H9 (cell line): ENCODE results near the gene SCAF8. TPM values are rescaled to one million over a fixed set of nuclear protein-coding genes. Genes with fewer than 3 reads are reported as not detected.

Experiments
- DNase-seq: peaks from one replicate; pipeline ENCODE4 v3.0.0-alpha.2; 2017
- H2AFZ ChIP-seq: one replicate; pipeline ENCODE4 v1.6.1; 2013; ENCODE audit warnings: mild to moderate bottlenecking, low read length, control low read depth, moderate library complexity
- H2AK5ac ChIP-seq: 2 replicates; pipeline ENCODE4 v1.6.1; 2013; ENCODE audit warnings: low read length, control low read depth, mixed read lengths; ENCODE audit not compliant: insufficient read length
- H2BK120ac ChIP-seq: one replicate; pipeline ENCODE4 v1.6.1; 2013; ENCODE audit warnings: low read depth, mild to moderate bottlenecking, low read length, control low read depth, inconsistent platforms; ENCODE audit not compliant: poor library complexity, severe bottlenecking
- H2BK12ac ChIP-seq: 2 replicates; pipeline ENCODE4 v1.6.1; 2013; ENCODE audit warnings: low read length, control low read depth, mixed read lengths, low read depth; ENCODE audit not compliant: insufficient read length
- H2BK15ac ChIP-seq: 2 replicates; pipeline ENCODE4 v1.6.1; 2013; ENCODE audit warnings: low read depth, low read length, control low read depth
- H2BK20ac ChIP-seq: one replicate; pipeline ENCODE4 v1.6.1; 2013; ENCODE audit warnings: low read depth, mild to moderate bottlenecking, low read length, control low read depth, inconsistent platforms; ENCODE audit not compliant: poor library complexity, severe bottlenecking
- H2BK5ac ChIP-seq: 2 replicates; pipeline ENCODE4 v1.6.1; 2013; ENCODE audit warnings: low read length, control low read depth, mixed read lengths; ENCODE audit not compliant: insufficient read length
- H3K14ac ChIP-seq: 2 replicates; pipeline ENCODE4 v1.6.1; 2013; ENCODE audit warnings: low read length, control low read depth; ENCODE audit not compliant: insufficient read depth
- H3K18ac ChIP-seq: 2 replicates; pipeline ENCODE4 v1.6.1; 2013; ENCODE audit warnings: low read depth, mild to moderate bottlenecking, mixed read lengths, low read length, control low read depth; ENCODE audit not compliant: insufficient read length
- H3K23ac ChIP-seq: 2 replicates; pipeline ENCODE4 v1.6.1; 2013; ENCODE audit warnings: low read length, control low read depth, mixed read lengths, low read depth; ENCODE audit not compliant: insufficient read length
- H3K23me2 ChIP-seq: 2 replicates; pipeline ENCODE4 v1.6.1; 2013; ENCODE audit warnings: low read depth, mild to moderate bottlenecking, mixed read lengths, low read length, control low read depth; ENCODE audit not compliant: insufficient read length, poor library complexity, severe bottlenecking
- H3K27ac ChIP-seq: 2 replicates; pipeline ENCODE4 v1.5.1; 2013; ENCODE audit warnings: low read length, control low read depth, mixed read lengths, low read depth; ENCODE audit not compliant: insufficient read length
- H3K27me3 ChIP-seq: 2 replicates; pipeline ENCODE4 v1.6.1; 2013; ENCODE audit warnings: low read length, control low read depth, inconsistent platforms; ENCODE audit not compliant: insufficient read depth
- H3K4ac ChIP-seq: 2 replicates; pipeline ENCODE4 v1.6.1; 2013; ENCODE audit warnings: low read depth, mild to moderate bottlenecking, control low read depth, inconsistent platforms, low read length, moderate library complexity
- H3K4me1 ChIP-seq: 2 replicates; pipeline ENCODE4 v1.6.1; 2013; ENCODE audit warnings: low read length, control low read depth, inconsistent platforms; ENCODE audit not compliant: insufficient read depth
- H3K4me2 ChIP-seq: 2 replicates; pipeline ENCODE4 v1.6.1; 2013; ENCODE audit warnings: low read length, control low read depth, mixed read lengths; ENCODE audit not compliant: insufficient read length, insufficient read depth
- H3K56ac ChIP-seq: 2 replicates; pipeline ENCODE4 v1.6.1; 2013; ENCODE audit warnings: low read depth, mild to moderate bottlenecking, mixed read lengths, low read length, control low read depth; ENCODE audit not compliant: insufficient read length
- H3K79me1 ChIP-seq: 2 replicates; pipeline ENCODE4 v1.6.1; 2013; ENCODE audit warnings: low read depth, mild to moderate bottlenecking, moderate library complexity, low read length, control low read depth, inconsistent platforms; ENCODE audit not compliant: insufficient read depth, poor library complexity, severe bottlenecking
- H3K79me2 ChIP-seq: 2 replicates; pipeline ENCODE4 v1.6.1; 2013; ENCODE audit warnings: low read length, control low read depth, inconsistent platforms; ENCODE audit not compliant: insufficient read depth
- H3K9ac ChIP-seq: 2 replicates; pipeline ENCODE4 v1.6.1; 2013; ENCODE audit warnings: low read length, control low read depth, mixed read lengths; ENCODE audit not compliant: insufficient read length; ENCODE audit errors: extremely low read depth
- H3K9me3 ChIP-seq: one replicate; pipeline ENCODE4 v1.6.1; 2013; ENCODE audit warnings: low read depth, low read length, inconsistent platforms; ENCODE audit not compliant: control insufficient read depth
- H3T11ph ChIP-seq: one replicate; pipeline ENCODE4 v1.6.1; 2013; ENCODE audit warnings: mild to moderate bottlenecking, low read length, control low read depth, inconsistent platforms
- H4K20me1 ChIP-seq: one replicate; pipeline ENCODE4 v1.6.1; 2013; ENCODE audit not compliant: control insufficient read depth, insufficient read length, insufficient read depth
- H4K5ac ChIP-seq: 2 replicates; pipeline ENCODE4 v1.6.1; 2013; ENCODE audit warnings: low read depth, mild to moderate bottlenecking, mixed read lengths, low read length, control low read depth; ENCODE audit not compliant: insufficient read length
- H4K8ac ChIP-seq: replicated peaks from 2 replicates; pipeline ENCODE4 v1.6.1; 2013; ENCODE audit warnings: low read length, control low read depth, mixed read lengths, low read depth; ENCODE audit not compliant: insufficient read length
- H4K91ac ChIP-seq: 2 replicates; pipeline ENCODE4 v1.6.1; 2013; ENCODE audit warnings: low read depth, mild to moderate bottlenecking, moderate library complexity, mixed read lengths, low read length, control low read depth; ENCODE audit not compliant: insufficient read length
- H3K27ac Mint-ChIP-seq, 3 experiments: 2 replicates in 2 of 3; 3 replicates in 1 of 3; pipeline ENCODE4 v1.8.0; 2020 to 2021; ENCODE audit warnings: mixed read lengths in 3 of 3, mild to moderate bottlenecking in 1 of 3, moderate library complexity in 1 of 3
- H3K27me3 Mint-ChIP-seq: 2 replicates; pipeline ENCODE4 v1.8.0; 2021; ENCODE audit warnings: low read depth, mild to moderate bottlenecking, moderate library complexity, mixed read lengths
- H3K36me3 Mint-ChIP-seq, 3 experiments: 2 replicates in 2 of 3; 3 replicates in 1 of 3; pipeline ENCODE4 v1.8.0; 2020 to 2021; ENCODE audit warnings: low read depth in 3 of 3, mixed read lengths in 3 of 3; ENCODE audit not compliant: insufficient read depth in 1 of 3
- H3K4me1 Mint-ChIP-seq, 2 experiments: 2 replicates each; pipeline ENCODE4 v1.8.0; 2020; ENCODE audit warnings: mixed read lengths in 2 of 2
- H3K4me3 Mint-ChIP-seq, 2 experiments: 2 replicates in 1 of 2; 3 replicates in 1 of 2; pipeline ENCODE4 v1.8.0; 2020 to 2021; ENCODE audit warnings: mild to moderate bottlenecking in 2 of 2, mixed read lengths in 2 of 2, moderate library complexity in 1 of 2
- H3K9me3 Mint-ChIP-seq, 2 experiments: 2 replicates in 1 of 2; 3 replicates in 1 of 2; pipeline ENCODE4 v1.8.0; 2020; ENCODE audit warnings: mild to moderate bottlenecking in 2 of 2, mixed read lengths in 2 of 2, moderate library complexity in 1 of 2
- WGBS: extraction: QIAGEN DNeasy Blood & Tissue Kit; methylation state at CpG from one replicate; pipeline ENCODE4 v1.1.7; 2013; ENCODE audit warnings: missing lambda C conversion rate, low lambda C conversion rate, mixed read lengths; ENCODE audit not compliant: insufficient read length; ENCODE audit errors: extremely low coverage; 5-methylcytosine and 5-hydroxymethylcytosine counted together
- total RNA-seq: library from RNA; stranded (reverse); gene quantifications from 2 replicates; pipeline ENCODE4 v1.2.1, GENCODE V29; 2021
- TF ChIP-seq, protein P1 (sequence below): fragments of 200-600 bp; sonication (generic); conservative IDR thresholded peaks from 3 replicates; pipeline ENCODE4 v1.8.0; 2021; ENCODE audit warnings: antibody characterized with exemption, mild to moderate bottlenecking

Gene SCAF8
- total RNA-seq, 1 experiment from 2014 or later, result 78.5 TPM

DNA sequence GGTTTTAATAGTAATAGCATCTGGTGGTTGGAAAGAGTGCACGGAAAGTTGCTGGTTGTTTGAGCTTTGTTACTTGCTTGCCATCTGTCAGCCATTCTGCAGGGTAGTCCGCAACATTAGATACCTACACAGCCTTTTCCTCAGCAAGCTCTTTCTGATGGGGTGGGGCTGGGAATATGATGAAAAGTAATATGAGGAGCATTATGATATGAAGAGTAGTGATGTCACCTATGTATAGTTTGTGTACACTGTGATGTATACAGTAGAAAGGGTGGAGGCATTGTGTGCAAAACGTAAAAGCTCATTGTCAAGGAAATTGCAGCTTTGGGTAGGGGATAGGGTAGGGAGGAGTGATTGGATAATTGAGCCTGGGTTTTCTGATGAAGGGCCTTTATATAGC, 16.1 kb downstream of the SCAF8 start:
- TF ChIP-seq, protein P1, sequence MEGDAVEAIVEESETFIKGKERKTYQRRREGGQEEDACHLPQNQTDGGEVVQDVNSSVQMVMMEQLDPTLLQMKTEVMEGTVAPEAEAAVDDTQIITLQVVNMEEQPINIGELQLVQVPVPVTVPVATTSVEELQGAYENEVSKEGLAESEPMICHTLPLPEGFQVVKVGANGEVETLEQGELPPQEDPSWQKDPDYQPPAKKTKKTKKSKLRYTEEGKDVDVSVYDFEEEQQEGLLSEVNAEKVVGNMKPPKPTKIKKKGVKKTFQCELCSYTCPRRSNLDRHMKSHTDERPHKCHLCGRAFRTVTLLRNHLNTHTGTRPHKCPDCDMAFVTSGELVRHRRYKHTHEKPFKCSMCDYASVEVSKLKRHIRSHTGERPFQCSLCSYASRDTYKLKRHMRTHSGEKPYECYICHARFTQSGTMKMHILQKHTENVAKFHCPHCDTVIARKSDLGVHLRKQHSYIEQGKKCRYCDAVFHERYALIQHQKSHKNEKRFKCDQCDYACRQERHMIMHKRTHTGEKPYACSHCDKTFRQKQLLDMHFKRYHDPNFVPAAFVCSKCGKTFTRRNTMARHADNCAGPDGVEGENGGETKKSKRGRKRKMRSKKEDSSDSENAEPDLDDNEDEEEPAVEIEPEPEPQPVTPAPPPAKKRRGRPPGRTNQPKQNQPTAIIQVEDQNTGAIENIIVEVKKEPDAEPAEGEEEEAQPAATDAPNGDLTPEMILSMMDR, result no peak
- H4K20me1 ChIP-seq, result no peaks in the 10 kb centered on the region

More for the DNA sequence above, 16.1 kb downstream of the SCAF8 start:
- H2BK120ac ChIP-seq, result no peak overlapping the region
- H4K8ac ChIP-seq, result no peak overlapping the region
- H2BK12ac ChIP-seq, result no peak overlapping the region
- no peak overlapping the region for H3K27ac ChIP-seq
- Mint-ChIP-seq H3K36me3 (no peaks in the 10 kb centered on the region; a peak in 2 of 7 replicates), H3K9me3 (no peaks in the 10 kb centered on the region), H3K27me3 (no peaks in the 10 kb centered on the region), H3K27ac (no peak overlapping the region), H3K4me3 (no peak overlapping the region), H3K4me1 (peaks cover 13 to 25% of the 10 kb centered on the region in 2 experiments)
- no CpG with 5 or more reads among the region's 3 CpGs for WGBS
- no peak overlapping the region for H3K4ac ChIP-seq
- peaks cover 48% of the 10 kb centered on the region for H3K79me2 ChIP-seq
- H3K9ac ChIP-seq, result no peak overlapping the region
- no peak overlapping the region for H4K91ac ChIP-seq
- peaks cover 9% of the 10 kb centered on the region for H3K79me1 ChIP-seq
- H2BK20ac ChIP-seq, result no peak overlapping the region
- H3T11ph ChIP-seq, result no peak overlapping the region
- no peak overlapping the region for H3K56ac ChIP-seq
- no peak overlapping the region for H2AFZ ChIP-seq
- no peaks in the 10 kb centered on the region for H3K27me3 ChIP-seq
- no peaks in the 10 kb centered on the region for H3K9me3 ChIP-seq
- no peak for DNase-seq
- no peak overlapping the region for H4K5ac ChIP-seq
- H3K18ac ChIP-seq, result no peak overlapping the region
- no peak overlapping the region for H2BK5ac ChIP-seq
- H3K14ac ChIP-seq, result no peak overlapping the region
- no peak overlapping the region for H3K4me2 ChIP-seq
- no peaks in the 10 kb centered on the region for H3K4me1 ChIP-seq
- H2AK5ac ChIP-seq, result no peak overlapping the region
- no peak overlapping the region for H3K23ac ChIP-seq
- H3K23me2 ChIP-seq, result no peaks in the 10 kb centered on the region
- no peak overlapping the region for H2BK15ac ChIP-seq
